ENCODE measurements around the gene MSH6. TPM values are rescaled to one million over a fixed set of nuclear protein-coding genes. Genes with fewer than 3 reads are reported as not detected.

The MSH6 gene
- total RNA-seq, 2 experiments from 2014 or later: 119 to 166 TPM

DNA sequence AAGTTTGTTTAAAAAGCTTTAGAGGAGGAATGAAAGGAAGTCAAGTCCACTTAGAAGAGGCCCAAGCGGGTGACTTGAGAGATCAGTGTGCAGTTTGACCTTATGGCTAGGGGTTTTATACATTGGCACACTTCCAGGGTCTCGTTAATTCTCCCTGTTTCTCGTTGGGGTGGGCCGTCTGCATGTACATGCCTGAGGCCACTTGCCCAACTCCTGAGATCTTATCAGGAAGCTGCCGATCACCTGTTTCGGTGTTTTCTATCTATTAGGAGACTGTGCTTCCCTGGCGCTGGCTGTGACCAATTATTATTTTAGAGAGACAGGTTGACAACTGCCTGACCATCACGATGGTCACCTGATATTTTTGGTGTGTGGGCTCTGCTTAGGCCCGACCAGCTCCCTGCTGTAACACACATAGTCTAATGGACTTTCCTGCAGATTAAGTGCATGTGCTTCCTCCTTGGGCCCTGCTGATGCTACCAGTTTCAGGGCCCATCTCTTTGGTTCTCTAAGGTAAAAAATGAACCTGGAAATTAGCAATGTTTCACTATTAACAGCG lies 31.0 kb upstream of the MSH6 start:
- H3K4me1 Mint-ChIP-seq: peaks cover 12% of the 10 kb centered on the region
- intact Hi-C loops (cut with DNase I, micrococcal nuclease): loop anchor here in 1 of 2 experiments (2.0 kb wide), 1 partner anchor 31 kb away; the partner anchor contains the start of gene MSH6
- H3K36me3 Mint-ChIP-seq (ENCODE audit: low read depth): no peaks in the 10 kb centered on the region
- H3K4me3 Mint-ChIP-seq: no peak overlapping the region
- H3K27me3 Mint-ChIP-seq: peaks cover 2% of the 10 kb centered on the region
- CTCF ChIA-PET: interaction anchor here (0.6 to 1.8 kb wide), 3 partner anchors 8 to 231 kb away, joined by 4 to 7 read pairs (median 4); no protein-coding TSS in a partner anchor
- DNase-seq (no peak), ATAC-seq (no peak)
- H3K9me3 Mint-ChIP-seq (ENCODE audit: low read depth): peaks cover 2% of the 10 kb centered on the region
- POLR2A ChIA-PET: interaction anchor here (1.3 kb wide), 1 partner anchor 31 kb away, joined by 10 read pairs; the partner anchor contains the start of gene MSH6
- H3K27ac Mint-ChIP-seq: peak overlapping the region; percentile 80

DNA sequence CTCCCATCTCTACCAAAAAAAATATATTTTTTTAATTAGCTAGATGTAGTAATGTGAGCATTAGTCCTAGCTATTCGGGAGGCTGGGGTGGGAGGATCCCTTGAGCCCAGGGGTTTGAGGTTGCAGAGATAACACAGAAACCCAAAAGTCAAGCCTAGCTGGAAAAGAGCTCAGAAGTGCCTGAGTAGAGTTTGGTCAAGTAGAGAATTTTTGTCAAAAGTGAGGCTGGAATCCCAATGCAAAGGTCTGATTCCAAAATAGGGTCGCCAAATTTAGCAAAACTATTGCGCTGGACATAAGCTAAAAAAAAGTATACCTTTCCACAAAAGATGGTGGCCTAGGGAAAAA lies 15.5 kb upstream of the MSH6 start:
- no peaks in the 10 kb centered on the region for H3K36me3 Mint-ChIP-seq (ENCODE audit: low read depth)
- no peaks in the 10 kb centered on the region for H3K9me3 Mint-ChIP-seq (ENCODE audit: low read depth)
- no peaks in the 10 kb centered on the region for H3K27me3 Mint-ChIP-seq
- peaks cover 2% of the 10 kb centered on the region for H3K4me1 Mint-ChIP-seq
- ChIA-PET POLR2A (interaction anchor here (0.6 to 1.0 kb wide), 3 partner anchors 20 to 365 kb away, joined by 3 to 5 read pairs (median 4); partner anchors contain the start of gene MSH2), CTCF (interaction anchor here (0.6 to 3.3 kb wide), 44 partner anchors 8 to 594 kb away, joined by 3 to 26 read pairs (median 4); partner anchors contain the start of gene MSH2)
- intact Hi-C loops (cut with DNase I, micrococcal nuclease): loop anchor here (5.0 to 10.0 kb wide), 5 partner anchors 50 to 380 kb away; no protein-coding TSS in a partner anchor
- ATAC-seq (no peak), DNase-seq (no peak)
- H3K4me3 Mint-ChIP-seq: no peak overlapping the region
- H3K27ac Mint-ChIP-seq: no peak overlapping the region

DNA sequence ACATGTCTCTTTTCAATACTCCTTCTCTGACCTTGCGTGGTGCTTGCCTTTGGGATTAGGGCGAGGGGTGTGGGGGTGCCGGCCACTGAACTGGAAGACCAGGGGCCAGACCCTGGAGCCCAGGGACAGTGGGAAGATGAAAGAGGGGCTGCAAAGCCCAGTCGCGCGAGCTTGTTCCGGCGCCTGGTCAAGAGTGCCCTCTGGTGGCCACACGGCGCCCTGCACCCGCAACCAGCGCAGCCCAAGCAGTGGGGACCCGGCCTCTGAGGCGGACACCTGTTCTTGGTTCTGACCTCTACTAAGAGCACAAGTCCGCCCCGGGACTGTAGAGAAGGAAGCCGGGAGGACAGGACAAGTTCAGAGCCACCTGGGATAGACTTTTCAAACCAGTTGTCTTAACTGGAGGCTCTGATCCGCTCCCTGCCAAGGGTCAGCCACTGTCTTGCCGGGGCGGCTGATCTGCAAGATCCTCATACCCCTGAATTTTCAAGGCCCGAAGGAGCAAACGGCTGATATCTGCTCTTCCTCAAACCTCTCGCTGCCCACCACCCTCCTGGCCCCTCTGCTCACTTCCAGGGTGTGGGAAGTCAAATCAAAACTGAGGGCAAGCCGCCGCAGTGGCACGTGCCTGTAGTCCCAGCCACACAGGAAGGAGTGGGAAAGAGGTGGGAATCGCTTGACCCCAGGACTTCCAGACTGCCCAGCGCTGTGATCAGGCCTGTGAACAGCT lies 14.9 kb upstream of the MSH6 start:
- Mint-ChIP-seq H3K4me3 (no peak overlapping the region), H3K27me3 (no peaks in the 10 kb centered on the region), H3K36me3 (ENCODE audit: low read depth) (no peaks in the 10 kb centered on the region), H3K27ac (no peak overlapping the region), H3K9me3 (ENCODE audit: low read depth) (no peaks in the 10 kb centered on the region), H3K4me1 (peaks cover 2% of the 10 kb centered on the region)
- ATAC-seq (peak; percentile 94), DNase-seq (peak; percentile 82)
- CTCF ChIA-PET: interaction anchor here (0.6 to 3.3 kb wide), 44 partner anchors 8 to 595 kb away, joined by 3 to 26 read pairs (median 4); partner anchors contain the start of gene MSH2
- intact Hi-C loops (cut with DNase I, micrococcal nuclease): loop anchor here (1.0 to 10.0 kb wide), 7 partner anchors 51 to 433 kb away; no protein-coding TSS in a partner anchor
- POLR2A ChIA-PET: interaction anchor here (0.6 to 1.0 kb wide), 3 partner anchors 20 to 365 kb away, joined by 3 to 5 read pairs (median 4); partner anchors contain the start of gene MSH2

DNA sequence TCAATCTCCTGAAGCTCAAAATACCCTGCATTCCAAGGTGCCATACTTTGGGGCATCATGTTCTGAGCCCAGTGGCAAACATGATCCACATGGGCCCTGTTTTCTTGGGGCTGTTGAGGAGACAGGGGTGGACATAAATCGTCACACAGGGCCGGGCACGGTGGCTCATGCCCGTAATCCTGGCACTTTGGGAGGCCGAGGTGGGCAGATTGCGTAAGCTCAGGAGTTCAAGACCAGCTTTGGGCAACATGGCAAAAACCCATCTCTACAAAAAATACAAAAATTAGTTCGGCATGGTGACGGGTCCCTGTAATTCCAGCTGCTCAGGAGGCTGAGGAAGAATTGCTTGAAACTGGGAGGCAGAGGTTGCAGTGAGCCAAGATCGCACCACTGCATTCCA lies 13.6 kb upstream of the MSH6 start:
- intact Hi-C loops (cut with DNase I, micrococcal nuclease): loop anchor here (2.0 to 10.0 kb wide), 6 partner anchors 52 to 435 kb away; no protein-coding TSS in a partner anchor
- H3K27me3 Mint-ChIP-seq: no peaks in the 10 kb centered on the region

DNA sequence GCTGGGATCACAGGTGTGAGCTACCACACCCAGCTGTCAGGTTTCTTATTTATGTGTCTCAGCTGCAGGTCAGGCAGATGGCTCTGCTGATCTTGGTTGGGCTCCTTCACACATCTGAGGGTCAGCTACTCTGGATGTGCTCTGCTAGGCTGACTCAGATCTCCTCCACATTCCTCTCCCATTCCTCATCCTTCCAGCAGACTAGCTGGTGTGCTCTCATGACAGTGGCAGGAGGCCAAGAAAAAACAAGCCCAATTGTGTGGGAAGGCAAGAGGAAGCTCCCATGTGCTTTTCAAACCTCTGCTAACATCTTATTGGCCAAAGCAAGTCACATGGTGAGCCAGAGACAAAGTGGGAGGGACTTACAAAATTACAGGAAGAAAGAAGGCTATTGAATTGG lies 11.7 kb upstream of the MSH6 start:
- intact Hi-C loops (cut with DNase I, micrococcal nuclease): no loop called here
- no peak overlapping the region for H3K27ac Mint-ChIP-seq
- H3K9me3 Mint-ChIP-seq (ENCODE audit: low read depth): no peaks in the 10 kb centered on the region
- DNase-seq (no peak), ATAC-seq (no peak)
- H3K36me3 Mint-ChIP-seq (ENCODE audit: low read depth): no peaks in the 10 kb centered on the region
- peaks cover 2% of the 10 kb centered on the region for H3K4me1 Mint-ChIP-seq
- no peak overlapping the region for H3K4me3 Mint-ChIP-seq
- H3K27me3 Mint-ChIP-seq: no peaks in the 10 kb centered on the region
- ChIA-PET POLR2A (interaction anchor here (0.7 kb wide), 1 partner anchor 12 kb away, joined by 4 read pairs; the partner anchor contains the start of gene MSH6), CTCF (interaction anchor here (0.7 to 1.4 kb wide), 2 partner anchors 12 kb away, joined by 3 to 4 read pairs; partner anchors contain the start of gene MSH6)

More for the DNA sequence above, 13.6 kb upstream of the MSH6 start:
- Mint-ChIP-seq H3K36me3 (ENCODE audit: low read depth) (no peaks in the 10 kb centered on the region), H3K27ac (no peak overlapping the region), H3K9me3 (ENCODE audit: low read depth) (no peaks in the 10 kb centered on the region), H3K4me3 (no peak overlapping the region), H3K4me1 (peaks cover 2% of the 10 kb centered on the region)
- POLR2A ChIA-PET: no interaction called here
- DNase-seq: no peak
- ATAC-seq: no peak
- CTCF ChIA-PET: interaction anchor here (0.6 to 3.3 kb wide), 5 partner anchors 9 to 434 kb away, joined by 3 to 26 read pairs (median 4); no protein-coding TSS in a partner anchor

DNA sequence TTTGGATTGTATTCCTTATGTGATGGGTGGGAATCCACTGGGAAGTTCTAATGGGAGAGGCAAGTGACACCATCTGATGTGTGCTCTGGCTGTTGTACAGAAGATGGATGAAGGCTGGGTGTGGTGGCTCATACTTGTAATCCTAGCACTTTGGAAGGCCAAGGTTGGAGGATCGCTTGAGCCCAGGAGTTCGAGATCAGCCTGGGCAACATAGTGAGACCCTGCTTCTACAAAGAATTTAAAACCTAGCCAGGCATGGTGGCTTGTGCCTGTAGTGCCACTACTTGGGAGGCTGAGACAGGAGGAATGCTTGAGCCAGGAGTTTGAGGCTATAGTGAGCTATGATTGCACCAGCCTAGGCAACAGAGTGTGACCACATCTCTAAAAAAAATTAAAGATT lies 10.6 kb upstream of the MSH6 start:
- ATAC-seq (no peak), DNase-seq (no peak)
- Mint-ChIP-seq H3K36me3 (ENCODE audit: low read depth) (no peaks in the 10 kb centered on the region), H3K27me3 (no peaks in the 10 kb centered on the region), H3K4me3 (no peak overlapping the region), H3K4me1 (peaks cover 2% of the 10 kb centered on the region), H3K27ac (no peak overlapping the region), H3K9me3 (ENCODE audit: low read depth) (no peaks in the 10 kb centered on the region)
- POLR2A ChIA-PET: no interaction called here
- CTCF ChIA-PET: interaction anchor here (0.6 to 1.4 kb wide), 2 partner anchors 10 to 18 kb away, joined by 3 to 4 read pairs; partner anchors contain the start of gene MSH6
- intact Hi-C loops (cut with DNase I, micrococcal nuclease): no loop called here

DNA sequence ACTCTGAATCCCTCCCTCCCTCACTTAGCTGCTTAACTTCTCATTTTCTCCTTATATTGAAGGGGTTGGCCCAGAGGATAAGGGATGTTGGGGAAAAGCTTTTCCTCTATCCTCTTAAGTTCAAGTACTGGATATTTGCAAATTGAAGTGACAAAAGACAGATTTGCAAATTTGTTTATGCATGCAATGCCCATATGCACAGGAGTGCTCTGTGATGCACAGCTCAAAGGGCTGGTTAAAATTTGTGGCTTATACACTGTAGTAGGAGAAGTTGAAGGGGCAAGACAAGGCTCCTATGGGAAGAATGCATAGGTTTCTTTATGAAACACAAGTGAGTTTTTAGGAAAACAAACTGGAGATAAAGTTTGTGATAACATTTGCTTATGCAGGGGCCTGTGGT lies 8.4 kb upstream of the MSH6 start:
- intact Hi-C loops (cut with DNase I, micrococcal nuclease): no loop called here
- H3K27me3 Mint-ChIP-seq: no peaks in the 10 kb centered on the region
- DNase-seq (no peak), ATAC-seq (no peak)
- no peaks in the 10 kb centered on the region for H3K36me3 Mint-ChIP-seq (ENCODE audit: low read depth)
- H3K9me3 Mint-ChIP-seq (ENCODE audit: low read depth): no peaks in the 10 kb centered on the region
- POLR2A ChIA-PET: no interaction called here
- CTCF ChIA-PET: interaction anchor here (0.7 kb wide), 1 partner anchor 417 kb away, joined by 3 read pairs; no protein-coding TSS in a partner anchor
- no peak overlapping the region for H3K4me3 Mint-ChIP-seq
- no peaks in the 10 kb centered on the region for H3K4me1 Mint-ChIP-seq
- H3K27ac Mint-ChIP-seq: no peak overlapping the region

DNA sequence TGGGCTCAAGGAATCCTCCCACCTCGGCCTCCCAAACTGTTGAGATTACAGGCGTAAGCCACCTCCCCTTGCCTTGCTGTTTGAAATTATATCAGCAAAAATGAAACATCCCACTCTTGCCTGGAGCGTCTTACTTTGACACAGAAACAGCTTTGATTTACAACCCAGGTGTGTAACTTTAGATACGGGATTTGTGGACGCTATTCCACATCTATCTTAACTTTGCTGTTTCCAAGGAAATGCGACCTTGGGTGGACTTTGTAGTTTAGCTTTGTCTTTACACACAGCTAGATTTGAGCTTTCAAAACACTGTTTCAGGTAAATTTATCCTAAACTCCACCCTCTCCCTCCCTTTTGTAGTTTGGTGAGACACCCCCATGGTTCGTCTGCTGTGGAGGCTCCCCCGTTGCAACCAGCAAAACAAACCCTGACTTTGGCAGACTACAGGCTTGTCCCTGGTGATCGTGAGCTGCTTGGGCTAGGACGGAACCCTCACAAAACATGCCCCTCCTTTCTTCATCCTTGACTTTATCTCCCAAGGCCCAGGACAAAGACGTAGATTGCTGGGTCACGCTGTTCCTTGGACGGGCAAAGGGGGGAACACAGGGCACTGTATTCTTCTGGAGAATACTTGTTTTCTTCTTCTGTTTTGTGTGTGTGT lies 5.5 kb upstream of the MSH6 start:
- ChIA-PET CTCF (interaction anchor here (4.2 kb wide), 1 partner anchor 10 kb away, joined by 16 read pairs; no protein-coding TSS in a partner anchor), POLR2A (no interaction called here)
- H3K27ac Mint-ChIP-seq: no peak overlapping the region
- H3K9me3 Mint-ChIP-seq (ENCODE audit: low read depth): no peaks in the 10 kb centered on the region
- H3K27me3 Mint-ChIP-seq: no peaks in the 10 kb centered on the region
- DNase-seq (no peak), ATAC-seq (no peak)
- H3K4me1 Mint-ChIP-seq: no peaks in the 10 kb centered on the region
- intact Hi-C loops (cut with DNase I, micrococcal nuclease): no loop called here
- no peak overlapping the region for H3K4me3 Mint-ChIP-seq
- no peaks in the 10 kb centered on the region for H3K36me3 Mint-ChIP-seq (ENCODE audit: low read depth)

DNA sequence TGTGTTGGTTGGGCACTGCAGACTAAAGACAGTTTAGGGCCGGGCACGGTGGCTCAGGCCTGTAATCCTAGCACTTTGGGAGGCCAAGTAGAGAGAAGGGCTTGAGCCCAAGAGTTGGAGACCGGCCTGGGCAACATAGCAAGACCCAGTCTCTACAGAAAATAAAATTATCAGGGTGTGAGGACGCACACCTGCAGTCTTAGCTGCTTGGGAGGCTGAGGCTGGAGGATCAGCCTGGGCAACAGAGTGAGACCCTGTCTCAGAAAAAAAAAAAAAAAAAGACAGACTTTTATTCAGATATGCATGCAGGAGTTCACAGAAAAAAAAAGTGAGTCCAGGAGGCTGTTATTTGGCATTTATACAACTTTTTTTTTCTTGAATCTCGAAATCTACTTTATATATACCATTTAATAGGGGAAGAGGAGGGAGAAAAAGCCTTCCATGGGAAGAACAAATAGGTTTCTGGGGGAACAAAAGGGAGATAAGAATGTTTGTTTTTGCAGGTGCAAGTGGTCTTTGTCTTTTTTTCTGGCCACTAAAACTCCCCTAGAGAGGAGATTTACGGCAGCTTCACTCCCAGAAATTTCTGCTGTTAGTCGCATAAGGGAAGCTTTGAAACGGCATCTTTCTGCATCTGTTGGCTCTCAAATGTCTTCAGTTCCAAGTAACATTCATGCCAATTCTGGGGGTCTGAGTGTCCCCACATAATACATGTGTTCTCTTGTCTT lies 4.1 kb upstream of the MSH6 start:
- ChIA-PET POLR2A (no interaction called here), CTCF (interaction anchor here (1.0 to 4.2 kb wide), 2 partner anchors 11 to 13 kb away, joined by 3 to 16 read pairs; no protein-coding TSS in a partner anchor)
- H3K27ac Mint-ChIP-seq: no peak overlapping the region
- intact Hi-C loops (cut with DNase I, micrococcal nuclease): no loop called here
- H3K4me3 Mint-ChIP-seq: no peak overlapping the region
- DNase-seq (no peak), ATAC-seq (no peak)
- H3K27me3 Mint-ChIP-seq: no peaks in the 10 kb centered on the region
- H3K9me3 Mint-ChIP-seq (ENCODE audit: low read depth): no peaks in the 10 kb centered on the region
- H3K4me1 Mint-ChIP-seq: no peaks in the 10 kb centered on the region
- peaks cover 1% of the 10 kb centered on the region for H3K36me3 Mint-ChIP-seq (ENCODE audit: low read depth)

DNA sequence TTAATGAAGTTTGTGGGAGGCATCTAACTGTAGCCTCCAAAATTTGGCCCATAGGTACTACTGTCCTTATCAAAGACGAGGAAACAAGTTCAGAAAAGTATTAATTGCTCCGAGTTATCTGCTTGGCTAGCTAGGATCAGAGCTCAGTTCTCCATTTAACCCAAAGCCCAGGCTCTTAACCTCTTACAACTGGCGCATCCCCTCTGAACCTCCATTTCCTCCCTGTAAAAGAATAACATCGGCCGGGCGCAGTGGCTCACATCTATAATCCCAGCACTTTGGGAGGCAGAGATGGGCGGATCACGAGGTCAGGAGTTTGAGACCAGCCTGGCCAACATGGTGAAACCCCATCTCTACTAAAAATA lies 3.5 kb upstream of the MSH6 start:
- Mint-ChIP-seq H3K27me3 (no peaks in the 10 kb centered on the region), H3K36me3 (ENCODE audit: low read depth) (peaks cover 6% of the 10 kb centered on the region), H3K4me1 (peaks cover 4% of the 10 kb centered on the region), H3K4me3 (no peak overlapping the region), H3K9me3 (ENCODE audit: low read depth) (no peaks in the 10 kb centered on the region), H3K27ac (no peak overlapping the region)
- ChIA-PET POLR2A (no interaction called here), CTCF (interaction anchor here (1.0 to 4.2 kb wide), 2 partner anchors 12 to 13 kb away, joined by 3 to 16 read pairs; no protein-coding TSS in a partner anchor)
- no peak for ATAC-seq
- no peak for DNase-seq
- intact Hi-C loops (cut with DNase I, micrococcal nuclease): no loop called here
